Thyroid gland (tissue), 4 donors: ENCODE data around the gene DKK2.

Source experiments
- CTCF ChIP-seq, 6 experiments: fragments of 200-600 bp in 3 of 6; fragments of 450-650 bp in 3 of 6; sonication (generic) in 3 of 6; IDR thresholded peaks; one replicate each; pipeline ENCODE4 v1.5.1; 2016 to 2019; ENCODE audit warnings: antibody characterized with exemption in 6 of 6, mild to moderate bottlenecking in 2 of 6, inconsistent platforms in 1 of 6, moderate library complexity in 1 of 6
- POLR2A ChIP-seq, 2 donors: fragments of 450-650 bp; IDR thresholded peaks; one replicate each; pipeline ENCODE4 v1.6.1; 2017; ENCODE audit warnings: antibody characterized with exemption in 2 of 2, mild to moderate bottlenecking in 2 of 2, moderate library complexity in 1 of 2

- TF ChIP-seq CTCF (IDR thresholded peaks at IDR 0.05) (no peak), POLR2A (IDR thresholded peaks at IDR 0.05) (no peak)
These were observed 906 bp downstream of the DKK2 start for GRCh38 chr4:107034996-107035818.
